HCT116 (cell line): ENCODE results near the gene DNM1. TPM values are rescaled to one million over a fixed set of nuclear protein-coding genes. Genes with fewer than 3 reads are reported as not detected.

Experiments used
- ATAC-seq: fragments of 200-7000 bp; cut with Tn5 transposase; 2 replicates; pipeline ENCODE4 v1.9.1; 2020; ENCODE audit warnings: mild to moderate bottlenecking, moderate library complexity
- BruUV-seq: library from RNA; stranded (reverse); fragments of 400-500 nt; replicated peaks from 2 replicates; lab custom pipeline; 2021; lab: Mats Ljungman, UMichigan
- CTCF ChIA-PET: fragments of 300-600 bp; sonication (Branson Sonifier 250); formaldehyde crosslinking; loops from one replicate; lab custom pipeline; 2021; ENCODE audit warnings: antibody characterized with exemption; lab: Charles Lee
- POLR2A ChIA-PET: fragments of 300-600, 350-600 bp; sonication (Branson Sonifier 250); formaldehyde crosslinking; loops from one replicate; lab custom pipeline; 2021; ENCODE audit warnings: antibody characterized with exemption; lab: Charles Lee
- RAD21 ChIA-PET, 2 experiments: fragments of 300-600 bp; sonication (Branson Sonifier 250); formaldehyde crosslinking; loops; one replicate each; lab custom pipeline; 2023; ENCODE audit warnings: low total read pairs in 2 of 2; ENCODE audit not compliant: uncharacterized antibody in 2 of 2, unreplicated experiment in 2 of 2, low non-redundant PET in 1 of 2; lab: Charles Lee
- DNase-seq: peaks from one replicate; pipeline ENCODE4 v3.0.0-alpha.2; 2010; ENCODE audit warnings: low read depth, low spot score
- H2AFZ ChIP-seq: fragments of 200-600 bp; shearing (Covaris generic), sonication (generic); 2 replicates; pipeline ENCODE4 v1.6.1; 2017; ENCODE audit warnings: low read depth, mixed run types, mixed read lengths, antibody characterized with exemption, low read length; ENCODE audit not compliant: poor library complexity, severe bottlenecking
- H3K27ac ChIP-seq: 2 replicates; pipeline ENCODE4 v1.5.1; 2012; ENCODE audit warnings: low read depth, low read length
- H3K27me3 ChIP-seq: fragments of 200-600 bp; sonication (generic); 2 replicates; pipeline ENCODE4 v1.6.1; 2016; ENCODE audit warnings: mixed run types, low read length, mixed read lengths; ENCODE audit not compliant: insufficient read depth
- H3K36me3 ChIP-seq, 2 experiments: fragments of 200-500 bp in 1 of 2; fragments of 200-600 bp in 1 of 2; sonication (Bioruptor generic) in 1 of 2; sonication (generic) in 1 of 2; 2 replicates each; pipeline versions ENCODE4 v1.5.1 to v1.6.1; 2014 to 2016; ENCODE audit warnings: low read length in 2 of 2, inconsistent platforms in 1 of 2, mixed read lengths in 1 of 2, mixed run types in 1 of 2; ENCODE audit not compliant: insufficient read depth in 2 of 2, control insufficient read depth in 1 of 2
- H3K4me1 ChIP-seq, 2 experiments: fragments of 200-600 bp in 1 of 2; sonication (generic) in 1 of 2; 2 replicates each; pipeline versions ENCODE4 v1.5.1 to v1.6.1; 2012 to 2017; ENCODE audit warnings: low read length in 2 of 2, inconsistent platforms in 1 of 2, mild to moderate bottlenecking in 1 of 2, mixed read lengths in 1 of 2, mixed run types in 1 of 2, moderate library complexity in 1 of 2; ENCODE audit not compliant: insufficient read depth in 2 of 2, control insufficient read depth in 1 of 2
- H3K4me2 ChIP-seq: fragments of 200-600 bp; sonication (generic); 2 replicates; pipeline ENCODE4 v1.6.1; 2017; ENCODE audit warnings: mixed run types, low read length, mixed read lengths
- H3K4me3 ChIP-seq, 2 experiments: fragments of 200-600 bp in 1 of 2; sonication (generic) in 1 of 2; replicated peaks in 1 of 2; 2 replicates each; pipeline ENCODE4 v1.5.1; 2011 to 2016; ENCODE audit warnings: low read length in 2 of 2, control low read depth in 1 of 2, low read depth in 1 of 2, mild to moderate bottlenecking in 1 of 2, mixed read lengths in 1 of 2, mixed run types in 1 of 2
- H3K79me2 ChIP-seq: fragments of 200-600 bp; sonication (generic); 2 replicates; pipeline ENCODE4 v1.6.1; 2017; ENCODE audit warnings: mild to moderate bottlenecking, mixed run types, low read length, moderate library complexity, mixed read lengths; ENCODE audit not compliant: insufficient read depth
- H3K9ac ChIP-seq: fragments of 200-600 bp; sonication (generic); 2 replicates; pipeline ENCODE4 v1.6.1; 2016; ENCODE audit warnings: low read length, mixed read lengths
- H3K9me2 ChIP-seq: fragments of 200-600 bp; sonication (generic), shearing (Covaris generic); 2 replicates; pipeline ENCODE4 v1.6.1; 2017; ENCODE audit warnings: mixed run types, mild to moderate bottlenecking, moderate library complexity; ENCODE audit not compliant: insufficient read depth
- H3K9me3 ChIP-seq, 2 experiments: fragments of 200-500 bp in 1 of 2; fragments of 200-600 bp in 1 of 2; sonication (Bioruptor generic) in 1 of 2; sonication (generic) in 1 of 2; 2 replicates each; pipeline ENCODE4 v1.6.1; 2014 to 2017; ENCODE audit warnings: low read length in 2 of 2, mixed read lengths in 2 of 2, inconsistent platforms in 1 of 2, low read depth in 1 of 2, mild to moderate bottlenecking in 1 of 2, mixed run types in 1 of 2, moderate library complexity in 1 of 2; ENCODE audit not compliant: control insufficient read depth in 1 of 2, insufficient read depth in 1 of 2
- H4K20me1 ChIP-seq: fragments of 200-600 bp; sonication (generic), shearing (Covaris generic); 2 replicates; pipeline ENCODE4 v1.6.1; 2017; ENCODE audit warnings: mixed run types, mild to moderate bottlenecking, moderate library complexity; ENCODE audit not compliant: insufficient read depth
- CBX3 ChIP-seq: IDR thresholded peaks from 2 replicates; pipeline ENCODE4 v1.6.1; 2012; ENCODE audit warnings: low read depth
- CEBPB ChIP-seq: IDR thresholded peaks from 2 replicates; pipeline ENCODE4 v1.6.1; 2012; ENCODE audit warnings: low read depth
- CTCF ChIP-seq, 3 experiments: fragments of 200-600 bp in 1 of 3; sonication (generic) in 1 of 3; IDR thresholded peaks in 2 of 3; conservative IDR thresholded peaks in 1 of 3; 2 replicates each; pipeline ENCODE4 v1.5.1; 2012 to 2017; ENCODE audit warnings: low read depth in 2 of 3, low read length in 2 of 3, antibody characterized with exemption in 1 of 3, borderline replicate concordance in 1 of 3, control low read depth in 1 of 3, mild to moderate bottlenecking in 1 of 3, mixed read lengths in 1 of 3, mixed run types in 1 of 3, moderate library complexity in 1 of 3; ENCODE audit not compliant: insufficient read depth in 1 of 3
- EZH2 ChIP-seq: fragments of 200-600 bp; sonication (generic); IDR thresholded peaks from 2 replicates; pipeline ENCODE4 v1.6.1; 2017; ENCODE audit warnings: antibody characterized with exemption, mixed run types
- EZH2phosphoT487 ChIP-seq: fragments of 200-600 bp; IDR thresholded peaks from 2 replicates; pipeline ENCODE4 v1.6.1; 2018; ENCODE audit warnings: antibody characterized with exemption, borderline replicate concordance
- FOSL1 ChIP-seq: IDR thresholded peaks from 2 replicates; pipeline ENCODE4 v1.6.1; 2012; ENCODE audit warnings: low read depth
- POLR2AphosphoS5 ChIP-seq: IDR thresholded peaks from 2 replicates; pipeline ENCODE4 v1.6.1; 2011; ENCODE audit warnings: mild to moderate bottlenecking, low read depth, low read length, moderate library complexity
- SP1 ChIP-seq: IDR thresholded peaks from 2 replicates; pipeline ENCODE4 v1.6.1; 2012; ENCODE audit warnings: low read depth
- SRF ChIP-seq: IDR thresholded peaks from 2 replicates; pipeline ENCODE4 v1.6.1; 2012; ENCODE audit warnings: low read depth
- ZNF274 ChIP-seq: fragments of 200-500 bp; sonication (Bioruptor generic); IDR thresholded peaks from 2 replicates; pipeline ENCODE4 v1.6.1; 2014; ENCODE audit warnings: mild to moderate bottlenecking, low read depth, low read length, inconsistent platforms
- intact Hi-C: fragments of 100-400 bp; cut with micrococcal nuclease; formaldehyde crosslinking; loops from 2 replicates; pipeline ENCODE4 v1.10.0; 2022
- total RNA-seq: library from RNA; stranded (reverse); gene quantifications from one replicate; pipeline ENCODE4 v1.2.1, GENCODE V29; 2021; ENCODE audit not compliant: unreplicated experiment
- TF ChIP-seq, protein P1 (sequence below): IDR thresholded peaks from 2 replicates; pipeline ENCODE4 v1.6.1; 2012
- TF ChIP-seq, protein P2 (sequence below): IDR thresholded peaks from 2 replicates; pipeline ENCODE4 v1.6.1; 2011; ENCODE audit warnings: mild to moderate bottlenecking, low read length, moderate library complexity; ENCODE audit not compliant: insufficient replicate concordance; ENCODE audit errors: extremely low read depth
- TF ChIP-seq, protein P3 (sequence below): IDR thresholded peaks from 2 replicates; pipeline ENCODE4 v1.6.1; 2012

The DNM1 gene
- total RNA-seq, 1 experiment from 2014 or later: 12.0 TPM

- Histone ChIP-seq H3K4me2 (no peak overlapping the region), H3K4me3 (no peak overlapping the region), H3K4me1 (peaks cover 8 to 20% of the 10 kb centered on the region in 2 experiments), H3K36me3 (no peaks in the 10 kb centered on the region), H3K9me3 (no peaks in the 10 kb centered on the region), H3K79me2 (no peaks in the 10 kb centered on the region), H2AFZ (no peak overlapping the region), H3K9me2 (no peaks in the 10 kb centered on the region), H3K27me3 (no peaks in the 10 kb centered on the region), H3K27ac (no peak overlapping the region), H4K20me1 (no peaks in the 10 kb centered on the region), H3K9ac (no peak overlapping the region)
- BruUV-seq: no TSS peak
- intact Hi-C loops: no loop called here
- ATAC-seq (no peak), DNase-seq (no peak)
- CTCF ChIA-PET: no interaction called here
- peak; percentile 35; the same call in 1 of the 2 replicates for TF ChIP-seq POLR2AphosphoS5
- TF ChIP-seq ZNF274: no peak
- RAD21 ChIA-PET: no interaction called here
- POLR2A ChIA-PET: no interaction called here
These were observed 49.1 kb upstream of the DNM1 start for GRCh38 chr9:128153947-128154695.

DNA sequence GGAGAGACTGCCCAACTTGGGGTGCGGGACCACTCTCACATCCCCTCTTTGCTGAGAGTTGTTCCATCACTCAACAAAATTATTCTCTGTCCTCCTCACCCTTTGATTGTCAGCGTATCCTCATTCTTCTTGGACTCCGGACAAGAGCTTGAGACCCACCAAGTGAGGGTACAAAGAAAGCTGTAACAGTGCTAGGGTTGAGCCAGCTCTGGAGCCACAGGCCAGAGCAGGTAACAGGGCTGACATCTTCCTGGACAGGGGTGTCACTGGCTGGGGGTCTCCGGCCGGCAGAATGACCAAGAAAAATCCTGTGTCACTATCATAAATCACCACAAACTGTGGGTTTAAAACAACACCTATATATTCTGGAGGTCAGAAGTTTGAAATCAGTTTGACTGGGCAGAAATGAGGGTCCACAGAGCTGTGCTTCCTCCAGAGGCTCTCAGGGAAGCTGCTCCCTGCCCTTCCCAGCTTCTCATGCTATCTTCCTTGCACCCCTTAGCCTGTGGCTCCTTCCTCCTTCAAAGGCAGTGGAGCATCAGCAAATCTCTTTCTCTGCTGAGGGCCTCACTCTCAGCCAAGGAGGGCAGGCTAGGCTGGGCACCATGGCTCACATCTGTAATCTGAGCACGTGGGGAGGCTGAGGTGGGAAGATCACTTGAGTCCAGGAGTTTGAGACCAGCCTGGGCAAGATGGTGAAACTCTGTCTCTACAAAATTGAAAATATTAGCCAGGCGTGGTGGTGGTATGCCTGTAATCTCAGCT is 47.3 kb upstream of the DNM1 start:
- BruUV-seq: no TSS peak
- Histone ChIP-seq H3K36me3 (no peaks in the 10 kb centered on the region), H3K9me3 (no peaks in the 10 kb centered on the region), H3K4me2 (no peak overlapping the region), H3K27me3 (no peaks in the 10 kb centered on the region), H3K27ac (no peak overlapping the region), H4K20me1 (no peaks in the 10 kb centered on the region), H3K9ac (no peak overlapping the region), H3K4me1 (peaks cover 0 to 13% of the 10 kb centered on the region in 2 experiments; a peak in 2 of 4 replicates), H3K4me3 (no peak overlapping the region), H2AFZ (no peak overlapping the region)
- CTCF ChIA-PET: no interaction called here
- DNase-seq: no peak
- no peak for TF ChIP-seq CTCF (IDR thresholded peaks at IDR 0.05 in 2 of 3, conservative IDR thresholded peaks at IDR 0.05 in 1 of 3; ENCODE audit: borderline replicate concordance in 1 of 3, insufficient read depth in 1 of 3, low read depth in 2 of 3, low read length in 2 of 3)
- no peak for TF ChIP-seq CEBPB
- TF ChIP-seq, protein P1, sequence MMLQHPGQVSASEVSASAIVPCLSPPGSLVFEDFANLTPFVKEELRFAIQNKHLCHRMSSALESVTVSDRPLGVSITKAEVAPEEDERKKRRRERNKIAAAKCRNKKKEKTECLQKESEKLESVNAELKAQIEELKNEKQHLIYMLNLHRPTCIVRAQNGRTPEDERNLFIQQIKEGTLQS: no peak
- TF ChIP-seq SRF: no peak
- TF ChIP-seq FOSL1: no peak
- TF ChIP-seq, protein P2, sequence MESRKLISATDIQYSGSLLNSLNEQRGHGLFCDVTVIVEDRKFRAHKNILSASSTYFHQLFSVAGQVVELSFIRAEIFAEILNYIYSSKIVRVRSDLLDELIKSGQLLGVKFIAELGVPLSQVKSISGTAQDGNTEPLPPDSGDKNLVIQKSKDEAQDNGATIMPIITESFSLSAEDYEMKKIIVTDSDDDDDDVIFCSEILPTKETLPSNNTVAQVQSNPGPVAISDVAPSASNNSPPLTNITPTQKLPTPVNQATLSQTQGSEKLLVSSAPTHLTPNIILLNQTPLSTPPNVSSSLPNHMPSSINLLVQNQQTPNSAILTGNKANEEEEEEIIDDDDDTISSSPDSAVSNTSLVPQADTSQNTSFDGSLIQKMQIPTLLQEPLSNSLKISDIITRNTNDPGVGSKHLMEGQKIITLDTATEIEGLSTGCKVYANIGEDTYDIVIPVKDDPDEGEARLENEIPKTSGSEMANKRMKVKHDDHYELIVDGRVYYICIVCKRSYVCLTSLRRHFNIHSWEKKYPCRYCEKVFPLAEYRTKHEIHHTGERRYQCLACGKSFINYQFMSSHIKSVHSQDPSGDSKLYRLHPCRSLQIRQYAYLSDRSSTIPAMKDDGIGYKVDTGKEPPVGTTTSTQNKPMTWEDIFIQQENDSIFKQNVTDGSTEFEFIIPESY: no peak
- no peak for TF ChIP-seq CBX3
- no peak for TF ChIP-seq SP1
- no peak for TF ChIP-seq EZH2phosphoT487
- TF ChIP-seq EZH2: no peak
- TF ChIP-seq, protein P3, sequence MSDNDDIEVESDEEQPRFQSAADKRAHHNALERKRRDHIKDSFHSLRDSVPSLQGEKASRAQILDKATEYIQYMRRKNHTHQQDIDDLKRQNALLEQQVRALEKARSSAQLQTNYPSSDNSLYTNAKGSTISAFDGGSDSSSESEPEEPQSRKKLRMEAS: no peak
- TF ChIP-seq POLR2AphosphoS5: no peak
- no peak for TF ChIP-seq ZNF274
- TF ChIP-seq, all 23 proteins: peak for 0
- RAD21 ChIA-PET: no interaction called here
- intact Hi-C loops: no loop called here
- POLR2A ChIA-PET: no interaction called here
- Histone ChIP-seq H3K79me2 (peaks cover 7% of the 10 kb centered on the region; the same call in 1 of the 2 replicates), H3K9me2 (no peaks in the 10 kb centered on the region)
- ATAC-seq: no peak
